CD4-positive, alpha-beta T cell (primary cell): Measurements from ENCODE around the gene OR2Z1. TPM values are rescaled to one million over a fixed set of nuclear protein-coding genes. Genes with fewer than 3 reads are reported as not detected.
"Not testable (repeated sequence)": the region's sequence is repeated elsewhere in the genome, so short reads cannot be mapped to it uniquely, and the experiment has no call there.

Experiments
- ATAC-seq: fragments of 200-7000 bp; cut with Tn5 transposase; one replicate; pipeline ENCODE4 v1.10.0; 2022; ENCODE audit warnings: mild to moderate bottlenecking; ENCODE audit not compliant: poor library complexity
- CTCF ChIA-PET: fragments of 350-600 bp; sonication (Branson Sonifier 250); formaldehyde crosslinking; loops from one replicate; lab custom pipeline; 2021; ENCODE audit warnings: antibody characterized with exemption, inconsistent platforms; lab: Charles Lee
- POLR2A ChIA-PET: fragments of 350-600 bp; sonication (Branson Sonifier 250); formaldehyde crosslinking; loops from one replicate; lab custom pipeline; 2021; ENCODE audit warnings: antibody characterized with exemption, inconsistent platforms; lab: Charles Lee
- DNase-seq, 14 experiments: peaks; one replicate each; pipeline ENCODE4 v3.0.0-alpha.2; 2013 to 2020; ENCODE audit warnings: mixed read lengths in 2 of 14
- H3K27ac ChIP-seq, 2 donors: one replicate each; pipeline versions ENCODE4 v1.5.1 to v1.7.0; 2013; ENCODE audit warnings: low read length in 2 of 2, low read depth in 1 of 2, mild to moderate bottlenecking in 1 of 2
- H3K27me3 ChIP-seq, 2 experiments: 1 replicate in 1 of 2; 2 replicates in 1 of 2; pipeline versions ENCODE4 v1.6.1 to v1.7.0; 2013; ENCODE audit warnings: low read length in 2 of 2, control low read depth in 1 of 2, mild to moderate bottlenecking in 1 of 2, moderate library complexity in 1 of 2; ENCODE audit not compliant: insufficient read depth in 2 of 2, control insufficient read depth in 1 of 2
- H3K36me3 ChIP-seq: one replicate; pipeline ENCODE4 v1.6.1; 2013; ENCODE audit warnings: low read length, control low read depth; ENCODE audit not compliant: insufficient read depth
- H3K4me1 ChIP-seq: one replicate; pipeline ENCODE4 v1.6.1; 2013; ENCODE audit warnings: low read length, control low read depth; ENCODE audit not compliant: insufficient read depth
- H3K4me3 ChIP-seq: one replicate; pipeline ENCODE4 v1.5.1; 2013; ENCODE audit warnings: mild to moderate bottlenecking, low read length, moderate library complexity
- H3K9me3 ChIP-seq, 2 experiments: 1 replicate in 1 of 2; 2 replicates in 1 of 2; pipeline versions ENCODE4 v1.6.1 to v1.7.0; 2013; ENCODE audit warnings: low read length in 2 of 2, mild to moderate bottlenecking in 2 of 2, control low read depth in 1 of 2, moderate library complexity in 1 of 2; ENCODE audit not compliant: control insufficient read depth in 1 of 2, insufficient read depth in 1 of 2
- H3K27ac Mint-ChIP-seq: one replicate; pipeline ENCODE4 v1.8.0; 2020; ENCODE audit warnings: mixed read lengths
- H3K27me3 Mint-ChIP-seq: one replicate; pipeline ENCODE4 v1.8.0; 2021; ENCODE audit warnings: mixed read lengths
- H3K36me3 Mint-ChIP-seq: one replicate; pipeline ENCODE4 v1.8.0; 2021; ENCODE audit warnings: low read depth, mixed read lengths
- H3K4me1 Mint-ChIP-seq: one replicate; pipeline ENCODE4 v1.8.0; 2021; ENCODE audit warnings: low read depth, mixed read lengths
- H3K4me3 Mint-ChIP-seq: one replicate; pipeline ENCODE4 v1.8.0; 2020; ENCODE audit warnings: mild to moderate bottlenecking, mixed read lengths
- H3K9me3 Mint-ChIP-seq: one replicate; pipeline ENCODE4 v1.8.0; 2020; ENCODE audit warnings: mixed read lengths
- CTCF ChIP-seq: fragments of 200-600 bp; IDR thresholded peaks from one replicate; pipeline ENCODE4 v1.8.0; 2022; ENCODE audit warnings: antibody characterized with exemption, mild to moderate bottlenecking
- intact Hi-C, 2 experiments: fragments of 100-400 bp; cut with DNase I in 1 of 2; cut with micrococcal nuclease in 1 of 2; formaldehyde crosslinking; loops; one replicate each; pipeline versions ENCODE4 v1.15.1 to v1.9.0; 2023 to 2025; cut with DNase I, micrococcal nuclease
- total RNA-seq, 174 experiments: library from RNA in 2 of 174; stranded (reverse) in 2 of 174; gene quantifications; one replicate each; pipeline ENCODE4 v1.2.3 and lab custom pipeline; 2021 to 2026

The OR2Z1 gene
- total RNA-seq, 2 experiments from 2014 or later = not detected

GRCh38 chr19:8731428-8732169 is 10.2 kb downstream of the OR2Z1 start:
- TF ChIP-seq CTCF = no peak
- Histone ChIP-seq H3K9me3 (no peaks in the 10 kb centered on the region), H3K4me3 (no peak overlapping the region), H3K36me3 (no peaks in the 10 kb centered on the region), H3K27me3 (no peaks in the 10 kb centered on the region), H3K27ac (no peak overlapping the region), H3K4me1 (no peaks in the 10 kb centered on the region)
- POLR2A ChIA-PET = no interaction called here
- intact Hi-C loops = no loop called here
- Mint-ChIP-seq H3K9me3 (no peaks in the 10 kb centered on the region), H3K27ac (no peak overlapping the region), H3K36me3 (no peaks in the 10 kb centered on the region), H3K27me3 (peaks cover 1% of the 10 kb centered on the region), H3K4me3 (no peak overlapping the region), H3K4me1 (no peaks in the 10 kb centered on the region)
- peak in 2 of 14 experiments; percentile 3 to 14 for DNase-seq
- ATAC-seq = no peak
- CTCF ChIA-PET = no interaction called here

GRCh38 chr19:8738377-8738776 is 16.9 kb downstream of the OR2Z1 start:
- ChIA-PET CTCF (no interaction called here), POLR2A (no interaction called here)
- DNase-seq = no peak
- no peaks in the 10 kb centered on the region for H3K9me3 Mint-ChIP-seq
- H3K4me3 Mint-ChIP-seq = no peak overlapping the region
- Histone ChIP-seq H3K36me3 (no peaks in the 10 kb centered on the region), H3K27ac (no peak overlapping the region), H3K9me3 (no peaks in the 10 kb centered on the region), H3K4me1 (no peaks in the 10 kb centered on the region), H3K4me3 (no peak overlapping the region), H3K27me3 (no peaks in the 10 kb centered on the region)
- no peak for ATAC-seq
- no peak for TF ChIP-seq CTCF
- intact Hi-C loops = no loop called here
- no peaks in the 10 kb centered on the region for H3K27me3 Mint-ChIP-seq
- no peaks in the 10 kb centered on the region for H3K36me3 Mint-ChIP-seq
- no peaks in the 10 kb centered on the region for H3K4me1 Mint-ChIP-seq
- no peak overlapping the region for H3K27ac Mint-ChIP-seq

GRCh38 chr19:8739291-8740065 is 18.0 kb downstream of the OR2Z1 start:
- POLR2A ChIA-PET, H3K36me3 Mint-ChIP-seq, H3K27ac ChIP-seq, H3K4me1 Mint-ChIP-seq, H3K27me3 Mint-ChIP-seq, H3K9me3 ChIP-seq, intact Hi-C loops, CTCF ChIA-PET, H3K4me3 ChIP-seq, H3K27me3 ChIP-seq, H3K4me1 ChIP-seq, H3K36me3 ChIP-seq, H3K9me3 Mint-ChIP-seq, DNase-seq, H3K4me3 Mint-ChIP-seq, H3K27ac Mint-ChIP-seq, ATAC-seq: not testable (repeated sequence)

GRCh38 chr19:8767257-8767656 is 45.8 kb downstream of the OR2Z1 start:
- H3K27me3 Mint-ChIP-seq, H3K4me1 Mint-ChIP-seq, H3K9me3 ChIP-seq, intact Hi-C loops, POLR2A ChIA-PET, H3K4me3 Mint-ChIP-seq, H3K36me3 Mint-ChIP-seq, DNase-seq, H3K4me1 ChIP-seq, H3K27ac Mint-ChIP-seq, H3K36me3 ChIP-seq, CTCF ChIA-PET, H3K27me3 ChIP-seq, H3K4me3 ChIP-seq, H3K9me3 Mint-ChIP-seq, H3K27ac ChIP-seq, ATAC-seq: not testable (repeated sequence)

GRCh38 chr19:8769265-8769664 is 47.8 kb downstream of the OR2Z1 start:
- H3K27ac ChIP-seq, H3K36me3 ChIP-seq, H3K27me3 ChIP-seq, H3K9me3 Mint-ChIP-seq, H3K4me3 Mint-ChIP-seq, H3K27ac Mint-ChIP-seq, H3K9me3 ChIP-seq, H3K36me3 Mint-ChIP-seq, H3K4me3 ChIP-seq, intact Hi-C loops, ATAC-seq, H3K4me1 Mint-ChIP-seq, H3K27me3 Mint-ChIP-seq, CTCF ChIA-PET, H3K4me1 ChIP-seq, POLR2A ChIA-PET, DNase-seq: not testable (repeated sequence)
